MG63 (cell line): ENCODE data around the gene GNS. TPM values are rescaled to one million over a fixed set of nuclear protein-coding genes. Genes with fewer than 3 reads are reported as not detected.
A peak's percentile ranks its signal among the peaks of the same experiment; 100 is the strongest.

ENCODE experiments used
- DNase-seq: peaks from one replicate; pipeline ENCODE4 v3.0.0-alpha.2; 2020
- H3K27me3 ChIP-seq: fragments of 250-450 bp; sonication (Bioruptor Pico); 2 replicates; pipeline ENCODE4 v1.5.1; 2020; ENCODE audit warnings: mild to moderate bottlenecking, moderate library complexity
- H3K36me3 ChIP-seq: fragments of 250-450 bp; sonication (Bioruptor Pico); 2 replicates; pipeline ENCODE4 v1.5.1; 2020; ENCODE audit warnings: mild to moderate bottlenecking, moderate library complexity
- H3K4me3 ChIP-seq: fragments of 250-450 bp; sonication (Bioruptor Pico); 2 replicates; pipeline ENCODE4 v1.5.1; 2020; ENCODE audit warnings: mild to moderate bottlenecking, moderate library complexity
- H3K9me3 ChIP-seq: fragments of 250-450 bp; sonication (Bioruptor Pico); 2 replicates; pipeline ENCODE4 v1.5.1; 2020; ENCODE audit warnings: mild to moderate bottlenecking, moderate library complexity
- total RNA-seq: library from RNA; depleted of rRNA; stranded (reverse); fragments of >200 nt; shearing (Covaris generic); gene quantifications from 2 replicates; pipeline ENCODE4 v1.2.3, GENCODE V29; 2014; ENCODE audit warnings: low replicate concordance

Gene GNS
- total RNA-seq, 1 experiment from 2014 or later: 42.7 TPM

GRCh38 chr12:64747695-64748094 is 11.5 kb downstream of the GNS start:
- no peak for DNase-seq
- Histone ChIP-seq H3K36me3 (peaks cover 37% of the 10 kb centered on the region), H3K4me3 (no peak overlapping the region), H3K9me3 (no peaks in the 10 kb centered on the region), H3K27me3 (no peaks in the 10 kb centered on the region)

GRCh38 chr12:64746663-64747062 is 12.5 kb downstream of the GNS start:
- Histone ChIP-seq H3K27me3 (no peaks in the 10 kb centered on the region), H3K9me3 (no peaks in the 10 kb centered on the region), H3K36me3 (peaks cover 37% of the 10 kb centered on the region), H3K4me3 (no peak overlapping the region)
- no peak for DNase-seq

- Histone ChIP-seq H3K9me3 (no peaks in the 10 kb centered on the region), H3K4me3 (no peak overlapping the region), H3K27me3 (no peaks in the 10 kb centered on the region), H3K36me3 (peaks cover 34% of the 10 kb centered on the region)
- DNase-seq: no peak
These were observed 13.2 kb downstream of the GNS start for GRCh38 chr12:64745980-64746379.

- H3K4me3 ChIP-seq: no peak overlapping the region
- peaks cover 36% of the 10 kb centered on the region for H3K36me3 ChIP-seq
- no peaks in the 10 kb centered on the region for H3K9me3 ChIP-seq
- DNase-seq: no peak
- no peaks in the 10 kb centered on the region for H3K27me3 ChIP-seq
These were observed 13.9 kb downstream of the GNS start for GRCh38 chr12:64745259-64745807.

GRCh38 chr12:64744422-64745258 is 14.6 kb downstream of the GNS start:
- Histone ChIP-seq H3K36me3 (peaks cover 37% of the 10 kb centered on the region), H3K9me3 (no peaks in the 10 kb centered on the region), H3K27me3 (no peaks in the 10 kb centered on the region), H3K4me3 (no peak overlapping the region)
- no peak for DNase-seq

GRCh38 chr12:64743206-64743605 is 16.0 kb downstream of the GNS start:
- peaks cover 37% of the 10 kb centered on the region for H3K36me3 ChIP-seq
- H3K4me3 ChIP-seq: no peak overlapping the region
- no peaks in the 10 kb centered on the region for H3K9me3 ChIP-seq
- no peaks in the 10 kb centered on the region for H3K27me3 ChIP-seq
- DNase-seq: no peak

GRCh38 chr12:64742416-64742815 is 16.8 kb downstream of the GNS start:
- DNase-seq: no peak

GRCh38 chr12:64740646-64741045 is 18.6 kb downstream of the GNS start:
- Histone ChIP-seq H3K36me3 (peaks cover 52% of the 10 kb centered on the region), H3K4me3 (no peak overlapping the region), H3K27me3 (no peaks in the 10 kb centered on the region), H3K9me3 (no peaks in the 10 kb centered on the region)
- no peak for DNase-seq

More at GRCh38 chr12:64742416-64742815, 16.8 kb downstream of the GNS start:
- Histone ChIP-seq H3K4me3 (no peak overlapping the region), H3K36me3 (peaks cover 41% of the 10 kb centered on the region), H3K27me3 (no peaks in the 10 kb centered on the region), H3K9me3 (no peaks in the 10 kb centered on the region)

GRCh38 chr12:64739778-64740177 is 19.4 kb downstream of the GNS start:
- H3K27me3 ChIP-seq: no peaks in the 10 kb centered on the region
- no peak overlapping the region for H3K4me3 ChIP-seq
- H3K9me3 ChIP-seq: no peaks in the 10 kb centered on the region
- DNase-seq: peak; percentile 22
- peaks cover 49% of the 10 kb centered on the region for H3K36me3 ChIP-seq

- Histone ChIP-seq H3K36me3 (peaks cover 32% of the 10 kb centered on the region), H3K9me3 (no peaks in the 10 kb centered on the region), H3K4me3 (no peak overlapping the region), H3K27me3 (no peaks in the 10 kb centered on the region)
- no peak for DNase-seq
These were observed 21.7 kb downstream of the GNS start for GRCh38 chr12:64737539-64737938.

- DNase-seq: no peak
These were observed 22.4 kb downstream of the GNS start for GRCh38 chr12:64736771-64737170.

GRCh38 chr12:64735442-64735841 is 23.8 kb downstream of the GNS start:
- H3K27me3 ChIP-seq: no peaks in the 10 kb centered on the region
- no peak overlapping the region for H3K4me3 ChIP-seq
- peaks cover 28% of the 10 kb centered on the region for H3K36me3 ChIP-seq
- H3K9me3 ChIP-seq: no peaks in the 10 kb centered on the region
- no peak for DNase-seq

More at GRCh38 chr12:64736771-64737170, 22.4 kb downstream of the GNS start:
- H3K4me3 ChIP-seq: no peak overlapping the region
- H3K27me3 ChIP-seq: no peaks in the 10 kb centered on the region
- H3K9me3 ChIP-seq: no peaks in the 10 kb centered on the region
- peaks cover 30% of the 10 kb centered on the region for H3K36me3 ChIP-seq

GRCh38 chr12:64733857-64734256 is 25.3 kb downstream of the GNS start:
- DNase-seq: peak; percentile 93
- no peaks in the 10 kb centered on the region for H3K9me3 ChIP-seq
- no peaks in the 10 kb centered on the region for H3K27me3 ChIP-seq
- H3K4me3 ChIP-seq: no peak overlapping the region
- peaks cover 21% of the 10 kb centered on the region for H3K36me3 ChIP-seq

- H3K9me3 ChIP-seq: no peaks in the 10 kb centered on the region
- DNase-seq: no peak
- H3K27me3 ChIP-seq: no peaks in the 10 kb centered on the region
- peaks cover 11% of the 10 kb centered on the region for H3K36me3 ChIP-seq
- no peak overlapping the region for H3K4me3 ChIP-seq
These were observed 27.5 kb downstream of the GNS start for GRCh38 chr12:64731683-64732082.

GRCh38 chr12:64730588-64730969 is 28.6 kb downstream of the GNS start:
- H3K27me3 ChIP-seq: no peaks in the 10 kb centered on the region
- peaks cover under 1% of the 10 kb centered on the region for H3K36me3 ChIP-seq
- H3K4me3 ChIP-seq: no peak overlapping the region
- H3K9me3 ChIP-seq: no peaks in the 10 kb centered on the region
- no peak for DNase-seq

- Histone ChIP-seq H3K4me3 (no peak overlapping the region), H3K9me3 (no peaks in the 10 kb centered on the region), H3K36me3 (no peaks in the 10 kb centered on the region; the same call in none of the 2 replicates), H3K27me3 (no peaks in the 10 kb centered on the region)
- DNase-seq: no peak
These were observed 29.2 kb downstream of the GNS start for GRCh38 chr12:64729909-64730587.

GRCh38 chr12:64724201-64724745 is 34.9 kb downstream of the GNS start:
- H3K9me3 ChIP-seq: no peaks in the 10 kb centered on the region
- H3K4me3 ChIP-seq: no peak overlapping the region
- no peaks in the 10 kb centered on the region for H3K27me3 ChIP-seq
- no peak for DNase-seq
- H3K36me3 ChIP-seq: peaks cover 5% of the 10 kb centered on the region
